Activated CD8-positive, alpha-beta memory T cell treated with anti-CD3 and anti-CD28 coated beads, Interleukin-2, amount 50 U/mL, for 24 hours (primary cell): ENCODE data around the gene ALDH3B2.

ENCODE experiments used
- DNase-seq: peaks from one replicate; pipeline ENCODE4 v3.0.0-alpha.2; 2020; ENCODE audit errors: extremely low read depth

The ALDH3B2 gene

DNA sequence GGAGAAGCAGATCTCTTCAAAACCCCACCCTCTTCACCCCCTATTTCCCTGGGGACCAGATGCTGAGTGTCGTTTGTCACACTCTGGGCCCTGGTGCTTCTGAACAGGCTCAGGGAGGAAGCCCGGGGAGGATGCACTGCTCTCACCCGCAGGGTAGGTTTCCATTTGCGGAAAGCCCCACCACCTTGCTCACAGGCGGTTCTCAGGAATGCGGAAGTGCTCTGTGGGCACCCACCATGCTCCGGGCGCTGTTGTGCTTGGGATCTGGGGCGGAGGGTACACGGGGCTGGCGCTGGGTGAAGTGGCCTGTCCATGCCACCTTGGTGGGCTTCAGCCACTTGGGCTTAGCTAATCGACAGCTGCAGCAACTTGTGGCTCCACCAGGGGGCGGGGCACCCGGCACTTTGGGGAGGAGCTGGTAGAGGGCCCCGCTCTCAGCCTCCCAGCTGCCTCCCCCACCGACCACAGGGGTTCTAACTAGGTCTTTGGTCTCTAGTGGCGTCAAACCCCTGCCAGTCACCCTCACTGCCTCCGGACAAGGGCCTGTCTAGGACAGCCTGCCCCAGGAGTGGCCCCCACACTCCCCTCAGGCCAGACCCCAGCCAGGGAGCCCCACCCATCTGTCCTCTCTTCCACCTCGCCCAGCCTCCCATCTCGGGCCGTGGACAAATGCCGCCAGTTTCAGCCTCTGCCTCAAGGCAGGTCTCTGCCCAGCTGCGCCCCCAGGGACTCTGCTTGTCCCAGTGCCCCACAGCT is 60.3 kb downstream of the ALDH3B2 start:
- DNase-seq, result peak; percentile 64

DNA sequence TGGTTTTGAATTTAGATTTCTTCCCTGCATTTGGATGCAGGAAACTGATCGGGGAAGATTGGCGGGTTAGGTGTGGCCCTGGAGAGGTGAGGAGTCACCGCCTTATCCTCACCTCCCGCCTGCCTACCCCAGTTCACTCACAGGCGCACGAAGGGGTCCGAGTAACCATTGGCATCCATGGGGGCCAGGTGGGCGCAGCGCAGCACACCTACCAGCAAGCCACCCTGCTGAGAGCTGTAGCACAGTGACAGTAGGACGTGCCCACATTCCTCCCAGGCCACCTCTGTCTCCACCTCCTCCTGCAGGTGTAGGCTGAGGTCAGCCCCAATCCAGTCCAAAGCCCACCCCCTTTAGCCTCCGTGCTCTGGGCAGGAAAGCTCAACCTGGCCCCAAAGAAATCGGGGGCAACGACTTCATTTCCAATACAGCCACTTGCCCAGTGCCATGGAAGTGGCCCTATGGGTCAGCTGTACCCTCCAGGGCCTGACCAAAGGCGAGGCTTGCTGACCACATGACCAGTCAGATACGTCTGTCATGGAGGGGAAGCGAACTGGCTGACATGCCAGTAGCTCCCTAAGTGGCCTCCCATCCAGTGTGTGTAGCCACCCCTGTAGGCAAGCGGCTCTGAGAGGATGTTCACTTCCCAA is 61.0 kb downstream of the ALDH3B2 start:
- DNase-seq, result no peak

DNA sequence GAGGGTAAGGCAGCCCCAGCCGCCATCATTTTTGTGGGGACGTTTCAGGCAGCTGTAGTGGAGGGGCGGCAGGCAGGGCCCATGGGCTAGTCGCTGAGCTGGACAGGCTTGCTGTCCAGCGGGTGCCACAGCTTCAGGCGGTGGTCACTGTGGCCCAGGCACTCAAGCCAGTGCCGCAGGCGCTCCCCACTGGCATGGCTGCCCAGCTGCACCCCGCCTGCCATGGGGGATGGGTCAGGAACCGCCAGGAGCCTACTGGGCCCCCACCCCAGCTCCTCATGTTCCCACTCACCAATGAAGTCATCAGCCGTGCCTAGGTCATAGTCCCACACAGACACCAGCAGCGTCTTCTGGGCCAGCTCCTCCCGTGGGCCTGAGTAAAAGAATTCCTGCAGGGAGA is 61.7 kb downstream of the ALDH3B2 start:
- DNase-seq, result no peak
